Astrocyte (in vitro differentiated cells and primary cell): ENCODE results near the gene ECE1. TPM values are rescaled to one million over a fixed set of nuclear protein-coding genes. Genes with fewer than 3 reads are reported as not detected.

Experiments used
- DNase-seq: peaks from one replicate; pipeline ENCODE4 v3.0.0-alpha.2; 2010; ENCODE audit warnings: low read depth
- FAIRE-seq: peaks from 2 replicates; lab custom pipeline; 2011; peaks lifted over from hg19 to GRCh38; lab: Jason Lieb, UNC
- H2AFZ ChIP-seq: 2 replicates; pipeline ENCODE4 v1.6.0; 2012; ENCODE audit warnings: low read depth, low read length, inconsistent platforms
- H3K27ac ChIP-seq: 2 replicates; pipeline ENCODE4 v1.5.1; 2011; ENCODE audit warnings: low read depth, low read length, inconsistent platforms
- H3K27me3 ChIP-seq: 2 replicates; pipeline ENCODE4 v1.6.0; 2011; ENCODE audit warnings: low read length, inconsistent platforms; ENCODE audit not compliant: insufficient read depth
- H3K36me3 ChIP-seq: 2 replicates; pipeline ENCODE4 v1.5.1; 2011; ENCODE audit warnings: low read length, inconsistent platforms; ENCODE audit not compliant: insufficient read depth
- H3K4me1 ChIP-seq: 2 replicates; pipeline ENCODE4 v1.5.1; 2011; ENCODE audit warnings: low read length, inconsistent platforms; ENCODE audit not compliant: insufficient read depth
- H3K4me2 ChIP-seq: 2 replicates; pipeline ENCODE4 v1.6.0; 2012; ENCODE audit warnings: low read length, inconsistent platforms
- H3K4me3 ChIP-seq: 2 replicates; pipeline ENCODE4 v1.5.1; 2011; ENCODE audit warnings: low read depth, mild to moderate bottlenecking, low read length, inconsistent platforms; ENCODE audit not compliant: insufficient read depth
- H3K79me2 ChIP-seq: 2 replicates; pipeline ENCODE4 v1.6.0; 2012; ENCODE audit warnings: mild to moderate bottlenecking, low read length, inconsistent platforms; ENCODE audit not compliant: insufficient read depth
- H3K9ac ChIP-seq: 2 replicates; pipeline ENCODE4 v1.6.0; 2012; ENCODE audit warnings: mild to moderate bottlenecking, low read length, inconsistent platforms
- H3K9me3 ChIP-seq: 2 replicates; pipeline ENCODE4 v1.5.1; 2012; ENCODE audit warnings: low read depth, mild to moderate bottlenecking, low read length, inconsistent platforms; ENCODE audit not compliant: insufficient read depth
- H4K20me1 ChIP-seq: 2 replicates; pipeline ENCODE4 v1.6.0; 2012; ENCODE audit warnings: low read length, inconsistent platforms; ENCODE audit not compliant: insufficient read depth
- H3K27ac Mint-ChIP-seq: one replicate; pipeline ENCODE4 v1.8.0; 2021; ENCODE audit warnings: mild to moderate bottlenecking, mixed read lengths; ENCODE audit not compliant: unreplicated experiment
- H3K27me3 Mint-ChIP-seq: one replicate; pipeline ENCODE4 v1.8.0; 2021; ENCODE audit warnings: low read depth, mixed read lengths; ENCODE audit not compliant: unreplicated experiment
- H3K36me3 Mint-ChIP-seq: one replicate; pipeline ENCODE4 v1.8.0; 2021; ENCODE audit warnings: low read depth, mixed read lengths; ENCODE audit not compliant: unreplicated experiment
- H3K4me1 Mint-ChIP-seq: one replicate; pipeline ENCODE4 v1.8.0; 2021; ENCODE audit warnings: low read depth, mixed read lengths; ENCODE audit not compliant: unreplicated experiment
- H3K4me3 Mint-ChIP-seq: one replicate; pipeline ENCODE4 v1.8.0; 2021; ENCODE audit warnings: mild to moderate bottlenecking, moderate library complexity, mixed read lengths; ENCODE audit not compliant: unreplicated experiment
- H3K9me3 Mint-ChIP-seq: one replicate; pipeline ENCODE4 v1.8.0; 2021; ENCODE audit warnings: mild to moderate bottlenecking, mixed read lengths; ENCODE audit not compliant: unreplicated experiment
- CTCF ChIP-seq: IDR thresholded peaks from 2 replicates; pipeline ENCODE4 v1.5.1; 2011; ENCODE audit warnings: low read depth, mild to moderate bottlenecking, inconsistent platforms, low read length, moderate library complexity; ENCODE audit not compliant: insufficient read depth
- EZH2 ChIP-seq: IDR thresholded peaks from 2 replicates; pipeline ENCODE4 v1.6.1; 2012; ENCODE audit warnings: mild to moderate bottlenecking, low read length, inconsistent platforms; ENCODE audit not compliant: insufficient read depth
- total RNA-seq: library from RNA; stranded (reverse); gene quantifications from 2 replicates; pipeline ENCODE4 v1.2.1, GENCODE V29; 2021

Gene ECE1
- total RNA-seq, 1 donor from 2014 or later = 172 TPM

GRCh38 chr1:21300774-21301173, 10.5 kb upstream of the ECE1 start:
- Mint-ChIP-seq H3K4me1 (peaks cover 31% of the 10 kb centered on the region), H3K27ac (no peak overlapping the region), H3K4me3 (no peak overlapping the region), H3K36me3 (peaks cover 7% of the 10 kb centered on the region), H3K9me3 (no peaks in the 10 kb centered on the region), H3K27me3 (no peaks in the 10 kb centered on the region)
- FAIRE-seq = no peak
- no peak overlapping the region for H3K9ac ChIP-seq
- TF ChIP-seq CTCF (no peak), EZH2 (no peak)
- no peaks in the 10 kb centered on the region for H3K27me3 ChIP-seq
- H3K9me3 ChIP-seq = no peaks in the 10 kb centered on the region
- H2AFZ ChIP-seq = no peak overlapping the region
- no peak for DNase-seq
- H3K4me3 ChIP-seq = no peak overlapping the region
- peaks cover 18% of the 10 kb centered on the region for H3K4me1 ChIP-seq
- no peaks in the 10 kb centered on the region for H3K36me3 ChIP-seq
- peaks cover 66% of the 10 kb centered on the region for H3K79me2 ChIP-seq
- H3K4me2 ChIP-seq = no peak overlapping the region
- peaks cover 40% of the 10 kb centered on the region for H4K20me1 ChIP-seq
- H3K27ac ChIP-seq = no peak overlapping the region

GRCh38 chr1:21299780-21300395, 9.6 kb upstream of the ECE1 start:
- Histone ChIP-seq H3K79me2 (peaks cover 60% of the 10 kb centered on the region), H3K4me3 (no peak overlapping the region), H3K27ac (no peak overlapping the region), H3K4me2 (no peak overlapping the region), H3K4me1 (peaks cover 20% of the 10 kb centered on the region), H4K20me1 (peaks cover 34% of the 10 kb centered on the region), H3K27me3 (no peaks in the 10 kb centered on the region), H2AFZ (no peak overlapping the region), H3K9me3 (no peaks in the 10 kb centered on the region), H3K9ac (no peak overlapping the region), H3K36me3 (no peaks in the 10 kb centered on the region)
- Mint-ChIP-seq H3K27me3 (no peaks in the 10 kb centered on the region), H3K36me3 (peaks cover 7% of the 10 kb centered on the region), H3K9me3 (no peaks in the 10 kb centered on the region), H3K27ac (no peak overlapping the region), H3K4me3 (no peak overlapping the region), H3K4me1 (peaks cover 29% of the 10 kb centered on the region)
- DNase-seq = no peak
- no peak for FAIRE-seq
- no peak for TF ChIP-seq CTCF
- TF ChIP-seq EZH2 = no peak

- Histone ChIP-seq H3K4me2 (no peak overlapping the region), H3K27ac (no peak overlapping the region), H3K9me3 (no peaks in the 10 kb centered on the region), H3K4me3 (no peak overlapping the region), H3K27me3 (no peaks in the 10 kb centered on the region), H4K20me1 (peaks cover 32% of the 10 kb centered on the region), H3K79me2 (peaks cover 62% of the 10 kb centered on the region), H3K36me3 (no peaks in the 10 kb centered on the region), H2AFZ (no peak overlapping the region), H3K4me1 (peaks cover 29% of the 10 kb centered on the region), H3K9ac (no peak overlapping the region)
- Mint-ChIP-seq H3K27ac (no peak overlapping the region), H3K4me3 (no peak overlapping the region), H3K4me1 (peaks cover 30% of the 10 kb centered on the region), H3K9me3 (no peaks in the 10 kb centered on the region), H3K27me3 (no peaks in the 10 kb centered on the region), H3K36me3 (peaks cover 7% of the 10 kb centered on the region)
- DNase-seq (no peak), FAIRE-seq (no peak)
- TF ChIP-seq CTCF = no peak
- TF ChIP-seq EZH2 = no peak
These were observed 8.7 kb upstream of the ECE1 start for GRCh38 chr1:21298981-21299391.
